ENCODE measurements around the gene ZNF738.

The ZNF738 gene

GRCh38 chr19:21326169-21326568, 32.6 kb upstream of the ZNF738 start:
- H3K4ac ChIP-seq (ENCODE audit: low read length) = no peak overlapping the region
- H3K4me1 ChIP-seq (ENCODE audit: control insufficient read depth in 2 of 2, insufficient read depth in 1 of 2, low read depth in 1 of 2, low read length in 2 of 2) = peaks cover 0 to 3% of the 10 kb centered on the region in 2 donors
- no CpG with 5 or more reads among the region's 2 CpGs for WGBS, 2 donors (ENCODE audit: extremely low coverage in 2 of 2, insufficient read length in 2 of 2, insufficient replicate concordance in 1 of 2)
- H3K36me3 ChIP-seq (replicated peaks in 1 of 2; ENCODE audit: control insufficient read depth in 2 of 2, insufficient read depth in 2 of 2, low read length in 2 of 2) = peaks cover 6 to 54% of the 10 kb centered on the region in 2 donors
- no peak overlapping the region for H2BK120ac ChIP-seq (ENCODE audit: low read depth, low read length)
- no peak overlapping the region for H3K23ac ChIP-seq (ENCODE audit: low read depth, low read length, poor library complexity)
- H3K18ac ChIP-seq (ENCODE audit: low read length) = no peak overlapping the region
- no peak overlapping the region for H3K4me3 ChIP-seq (ENCODE audit: low read length in 2 of 2)
- H3K4me2 ChIP-seq (ENCODE audit: insufficient read depth, low read length, poor library complexity, severe bottlenecking) = no peak overlapping the region
- H4K91ac ChIP-seq (ENCODE audit: low read depth, low read length, poor library complexity) = no peak overlapping the region
- H3K14ac ChIP-seq (ENCODE audit: low read length) = no peak overlapping the region
- no peaks in the 10 kb centered on the region for H3K27me3 ChIP-seq (ENCODE audit: control insufficient read depth in 3 of 3, insufficient read depth in 3 of 3, low read depth in 1 of 3, low read length in 3 of 3)
- no peak overlapping the region for H3K27ac ChIP-seq (replicated peaks; ENCODE audit: low read length)
- peaks cover 2% of the 10 kb centered on the region for H3K79me1 ChIP-seq (ENCODE audit: low read depth, low read length)
- no peak overlapping the region for H4K8ac ChIP-seq (ENCODE audit: low read depth, low read length)
- no peak overlapping the region for H3K9ac ChIP-seq (ENCODE audit: low read depth, low read length, poor library complexity)
- no peak overlapping the region for H2BK15ac ChIP-seq (ENCODE audit: low read length)
- no peak overlapping the region for H2BK12ac ChIP-seq (ENCODE audit: low read length)
- H2AFZ ChIP-seq (ENCODE audit: low read length) = no peak overlapping the region
- H2BK5ac ChIP-seq (ENCODE audit: low read length) = no peak overlapping the region
- no peak overlapping the region for H2AK5ac ChIP-seq (ENCODE audit: low read depth, low read length)
- no peak for DNase-seq (ENCODE audit: low spot score)
- H3K9me3 ChIP-seq (replicated peaks in 1 of 2; ENCODE audit: control insufficient read depth in 2 of 2, insufficient read depth in 1 of 2, low read depth in 1 of 2, low read length in 2 of 2) = peaks cover 2 to 60% of the 10 kb centered on the region in 2 donors

GRCh38 chr19:21328406-21328805, 30.4 kb upstream of the ZNF738 start:
- Histone ChIP-seq H2AK5ac (ENCODE audit: low read depth, low read length) (no peak overlapping the region), H2BK5ac (ENCODE audit: low read length) (no peak overlapping the region), H2AFZ (ENCODE audit: low read length) (peak overlapping the region; percentile 95), H3K4me3 (ENCODE audit: low read length in 2 of 2) (peak overlapping the region; percentile 89 to 90), H3K23ac (ENCODE audit: low read depth, low read length, poor library complexity) (no peak overlapping the region), H3K27ac (replicated peaks; ENCODE audit: low read length) (peak overlapping the region; percentile 86), H3K14ac (ENCODE audit: low read length) (no peak overlapping the region), H3K4ac (ENCODE audit: low read length) (no peak overlapping the region), H2BK15ac (ENCODE audit: low read length) (no peak overlapping the region), H3K4me1 (ENCODE audit: control insufficient read depth in 2 of 2, insufficient read depth in 1 of 2, low read depth in 1 of 2, low read length in 2 of 2) (no peaks in the 10 kb centered on the region), H4K8ac (ENCODE audit: low read depth, low read length) (no peak overlapping the region), H3K79me1 (ENCODE audit: low read depth, low read length) (no peaks in the 10 kb centered on the region), H3K4me2 (ENCODE audit: insufficient read depth, low read length, poor library complexity, severe bottlenecking) (peak overlapping the region; percentile 54), H2BK12ac (ENCODE audit: low read length) (no peak overlapping the region), H3K18ac (ENCODE audit: low read length) (no peak overlapping the region), H3K9me3 (replicated peaks in 1 of 2; ENCODE audit: control insufficient read depth in 2 of 2, insufficient read depth in 1 of 2, low read depth in 1 of 2, low read length in 2 of 2) (peaks cover 2 to 44% of the 10 kb centered on the region in 2 donors), H4K91ac (ENCODE audit: low read depth, low read length, poor library complexity) (no peak overlapping the region), H3K36me3 (replicated peaks in 1 of 2; ENCODE audit: control insufficient read depth in 2 of 2, insufficient read depth in 2 of 2, low read length in 2 of 2) (peaks cover 6 to 43% of the 10 kb centered on the region in 2 donors), H3K9ac (ENCODE audit: low read depth, low read length, poor library complexity) (no peak overlapping the region), H2BK120ac (ENCODE audit: low read depth, low read length) (no peak overlapping the region), H3K27me3 (ENCODE audit: control insufficient read depth in 3 of 3, insufficient read depth in 3 of 3, low read depth in 1 of 3, low read length in 3 of 3) (no peaks in the 10 kb centered on the region)
- no CpG with 5 or more reads among the region's 6 CpGs for WGBS, 2 donors (ENCODE audit: extremely low coverage in 2 of 2, insufficient read length in 2 of 2, insufficient replicate concordance in 1 of 2)
- peak; percentile 18 for DNase-seq (ENCODE audit: low spot score)

GRCh38 chr19:21328885-21329605, 29.8 kb upstream of the ZNF738 start, which contains the start of gene ZNF708:
Gene ZNF708, minus strand, starts transcription at chr19:21329410. Its CDS starts 198 bp downstream, at chr19:21329212.
- Histone ChIP-seq H2BK12ac (ENCODE audit: low read length) (no peak within 1 kb of the TSS), H3K4me3 (ENCODE audit: low read length in 2 of 2) (peak within 1 kb of the TSS; percentile 89 to 90), H3K36me3 (replicated peaks in 1 of 2; ENCODE audit: control insufficient read depth in 2 of 2, insufficient read depth in 2 of 2, low read length in 2 of 2) (peaks cover 6 to 37% of the 10 kb centered on the region in 2 donors), H2BK120ac (ENCODE audit: low read depth, low read length) (no peak within 1 kb of the TSS), H3K23ac (ENCODE audit: low read depth, low read length, poor library complexity) (no peak within 1 kb of the TSS), H2BK15ac (ENCODE audit: low read length) (peak within 1 kb of the TSS; percentile 61), H2AFZ (ENCODE audit: low read length) (peak within 1 kb of the TSS; percentile 95), H3K4me2 (ENCODE audit: insufficient read depth, low read length, poor library complexity, severe bottlenecking) (peak within 1 kb of the TSS; percentile 64), H3K9ac (ENCODE audit: low read depth, low read length, poor library complexity) (peak within 1 kb of the TSS; percentile 75), H3K14ac (ENCODE audit: low read length) (no peak within 1 kb of the TSS), H2AK5ac (ENCODE audit: low read depth, low read length) (no peak within 1 kb of the TSS), H3K18ac (ENCODE audit: low read length) (peak within 1 kb of the TSS; percentile 96), H3K4me1 (ENCODE audit: control insufficient read depth in 2 of 2, insufficient read depth in 1 of 2, low read depth in 1 of 2, low read length in 2 of 2) (no peaks in the 10 kb centered on the region), H3K27me3 (ENCODE audit: control insufficient read depth in 3 of 3, insufficient read depth in 3 of 3, low read depth in 1 of 3, low read length in 3 of 3) (no peaks in the 10 kb centered on the region), H3K4ac (ENCODE audit: low read length) (no peak within 1 kb of the TSS), H3K79me1 (ENCODE audit: low read depth, low read length) (no peaks in the 10 kb centered on the region), H4K91ac (ENCODE audit: low read depth, low read length, poor library complexity) (no peak within 1 kb of the TSS), H2BK5ac (ENCODE audit: low read length) (peak within 1 kb of the TSS; percentile 45), H4K8ac (ENCODE audit: low read depth, low read length) (peak within 1 kb of the TSS; percentile 95), H3K9me3 (replicated peaks in 1 of 2; ENCODE audit: control insufficient read depth in 2 of 2, insufficient read depth in 1 of 2, low read depth in 1 of 2, low read length in 2 of 2) (peaks cover 2 to 38% of the 10 kb centered on the region in 2 donors), H3K27ac (replicated peaks; ENCODE audit: low read length) (peak within 1 kb of the TSS; percentile 86)
- WGBS, 2 donors (ENCODE audit: extremely low coverage in 2 of 2, insufficient read length in 2 of 2, insufficient replicate concordance in 1 of 2) = no CpG with 5 or more reads among the region's 32 CpGs
- DNase-seq (ENCODE audit: low spot score) = peak; percentile 87

GRCh38 chr19:21335721-21336120, 23.1 kb upstream of the ZNF738 start:
- Histone ChIP-seq H2BK12ac (ENCODE audit: low read length) (no peak overlapping the region), H3K4me2 (ENCODE audit: insufficient read depth, low read length, poor library complexity, severe bottlenecking) (no peak overlapping the region), H2AK5ac (ENCODE audit: low read depth, low read length) (no peak overlapping the region), H3K14ac (ENCODE audit: low read length) (no peak overlapping the region), H3K79me1 (ENCODE audit: low read depth, low read length) (no peaks in the 10 kb centered on the region), H2BK120ac (ENCODE audit: low read depth, low read length) (no peak overlapping the region), H2AFZ (ENCODE audit: low read length) (no peak overlapping the region), H4K91ac (ENCODE audit: low read depth, low read length, poor library complexity) (no peak overlapping the region), H4K8ac (ENCODE audit: low read depth, low read length) (no peak overlapping the region), H2BK5ac (ENCODE audit: low read length) (no peak overlapping the region), H3K27ac (replicated peaks; ENCODE audit: low read length) (no peak overlapping the region), H3K9me3 (replicated peaks in 1 of 2; ENCODE audit: control insufficient read depth in 2 of 2, insufficient read depth in 1 of 2, low read depth in 1 of 2, low read length in 2 of 2) (peaks cover 2 to 18% of the 10 kb centered on the region in 2 donors), H3K9ac (ENCODE audit: low read depth, low read length, poor library complexity) (no peak overlapping the region), H3K4me3 (ENCODE audit: low read length in 2 of 2) (no peak overlapping the region), H3K27me3 (ENCODE audit: control insufficient read depth in 3 of 3, insufficient read depth in 3 of 3, low read depth in 1 of 3, low read length in 3 of 3) (no peaks in the 10 kb centered on the region), H3K18ac (ENCODE audit: low read length) (no peak overlapping the region), H3K36me3 (replicated peaks in 1 of 2; ENCODE audit: control insufficient read depth in 2 of 2, insufficient read depth in 2 of 2, low read length in 2 of 2) (no peaks in the 10 kb centered on the region), H3K4me1 (ENCODE audit: control insufficient read depth in 2 of 2, insufficient read depth in 1 of 2, low read depth in 1 of 2, low read length in 2 of 2) (no peaks in the 10 kb centered on the region), H3K23ac (ENCODE audit: low read depth, low read length, poor library complexity) (no peak overlapping the region), H3K4ac (ENCODE audit: low read length) (no peak overlapping the region), H2BK15ac (ENCODE audit: low read length) (no peak overlapping the region)
- DNase-seq (ENCODE audit: low spot score) = no peak
- WGBS, 2 donors (ENCODE audit: extremely low coverage in 2 of 2, insufficient read length in 2 of 2, insufficient replicate concordance in 1 of 2) = no CpG with 5 or more reads among the region's 2 CpGs
